GM06990 (cell line): ENCODE data around the gene PDGFC.

ENCODE experiments used
- DNase-seq: peaks from one replicate; pipeline ENCODE4 v3.0.0-alpha.2; 2011; ENCODE audit not compliant: insufficient read length; ENCODE audit errors: extremely low read depth
- H3K27me3 ChIP-seq: replicated peaks from 2 replicates; pipeline ENCODE4 v1.6.0; 2011; ENCODE audit warnings: low read length; ENCODE audit not compliant: control insufficient read depth, insufficient read depth
- H3K36me3 ChIP-seq: 2 replicates; pipeline ENCODE4 v1.5.1; 2011; ENCODE audit warnings: low read length; ENCODE audit not compliant: control insufficient read depth, insufficient read depth
- H3K4me3 ChIP-seq: replicated peaks from 2 replicates; pipeline ENCODE4 v1.5.1; 2011; ENCODE audit warnings: low read depth, mild to moderate bottlenecking, control low read depth, low read length
- CTCF ChIP-seq: IDR thresholded peaks from 2 replicates; pipeline ENCODE4 v1.5.1; 2011; ENCODE audit warnings: low read length, control low read depth, mild to moderate bottlenecking, inconsistent platforms; ENCODE audit not compliant: insufficient read depth, poor library complexity, severe bottlenecking

The PDGFC gene

GRCh38 chr4:156837625-156838345 lies 133.8 kb downstream of the PDGFC start:
- Histone ChIP-seq H3K4me3 (no peak overlapping the region), H3K36me3 (no peaks in the 10 kb centered on the region), H3K27me3 (no peaks in the 10 kb centered on the region)
- no peak for TF ChIP-seq CTCF
- no peak for DNase-seq

GRCh38 chr4:156832886-156833285 lies 138.7 kb downstream of the PDGFC start:
- DNase-seq, result no peak
- no peak overlapping the region for H3K4me3 ChIP-seq
- no peaks in the 10 kb centered on the region for H3K36me3 ChIP-seq
- no peak for TF ChIP-seq CTCF
- no peaks in the 10 kb centered on the region for H3K27me3 ChIP-seq

- Histone ChIP-seq H3K4me3 (no peak overlapping the region), H3K36me3 (no peaks in the 10 kb centered on the region), H3K27me3 (no peaks in the 10 kb centered on the region)
- TF ChIP-seq CTCF, result no peak
- no peak for DNase-seq
Measured at GRCh38 chr4:156830351-156830750, 141.2 kb downstream of the PDGFC start.

GRCh38 chr4:156829201-156829873 lies 142.3 kb downstream of the PDGFC start:
- TF ChIP-seq CTCF, result no peak

GRCh38 chr4:156827519-156827918 lies 144.1 kb downstream of the PDGFC start:
- TF ChIP-seq CTCF, result no peak
- no peaks in the 10 kb centered on the region for H3K27me3 ChIP-seq
- no peak for DNase-seq
- no peak overlapping the region for H3K4me3 ChIP-seq
- no peaks in the 10 kb centered on the region for H3K36me3 ChIP-seq

More at GRCh38 chr4:156829201-156829873, 142.3 kb downstream of the PDGFC start:
- Histone ChIP-seq H3K36me3 (no peaks in the 10 kb centered on the region), H3K27me3 (no peaks in the 10 kb centered on the region), H3K4me3 (no peak overlapping the region)
- no peak for DNase-seq

- no peak for TF ChIP-seq CTCF
- H3K36me3 ChIP-seq, result no peaks in the 10 kb centered on the region
Measured at GRCh38 chr4:156825074-156825473, 146.5 kb downstream of the PDGFC start.

More at GRCh38 chr4:156825074-156825473, 146.5 kb downstream of the PDGFC start:
- Histone ChIP-seq H3K27me3 (no peaks in the 10 kb centered on the region), H3K4me3 (no peak overlapping the region)
- no peak for DNase-seq
